Measurements from ENCODE around the gene GIPC2.

DNA sequence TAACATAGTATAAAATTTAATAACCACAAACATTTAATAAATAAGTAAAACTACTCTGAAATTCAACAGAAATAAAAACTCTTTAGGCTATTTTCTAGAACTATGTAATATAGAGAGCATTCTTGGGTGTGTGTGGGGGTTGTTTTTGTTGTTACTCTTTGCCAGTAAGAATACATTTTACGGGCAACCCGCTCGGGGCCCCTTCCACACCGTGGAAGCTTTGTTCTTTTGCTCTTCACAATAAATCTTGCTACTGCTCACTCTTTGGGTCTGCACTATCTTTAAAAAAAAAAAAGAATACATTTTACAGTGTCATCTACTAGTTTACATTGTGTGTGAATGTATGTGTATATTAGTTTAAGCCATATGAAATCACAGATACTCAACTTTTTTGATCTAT is 16.0 kb upstream of the GIPC2 start:
- TF ChIP-seq CTCF (IDR thresholded peaks at IDR 0.05) (no peak), POLR2A (IDR thresholded peaks at IDR 0.05) (no peak)

Data from heart left ventricle (tissue), 13 donors.